OCI-LY1 (cell line): ENCODE data around the gene NMB.

Source experiments
- EZH2 ChIP-seq: fragments of 200-600 bp; sonication (generic), shearing (Covaris generic); IDR thresholded peaks from 2 replicates; pipeline ENCODE4 v1.8.0; 2017; ENCODE audit warnings: borderline replicate concordance, mixed run types, mild to moderate bottlenecking, antibody characterized with exemption, low read length, moderate library complexity, mixed read lengths
- TF ChIP-seq, protein P1 (sequence below): fragments of 200-600 bp; sonication (generic), shearing (Covaris generic); IDR thresholded peaks from 2 replicates; pipeline ENCODE4 v1.5.1; 2017; ENCODE audit warnings: mild to moderate bottlenecking, antibody characterized with exemption, low read length, moderate library complexity, mixed read lengths

DNA sequence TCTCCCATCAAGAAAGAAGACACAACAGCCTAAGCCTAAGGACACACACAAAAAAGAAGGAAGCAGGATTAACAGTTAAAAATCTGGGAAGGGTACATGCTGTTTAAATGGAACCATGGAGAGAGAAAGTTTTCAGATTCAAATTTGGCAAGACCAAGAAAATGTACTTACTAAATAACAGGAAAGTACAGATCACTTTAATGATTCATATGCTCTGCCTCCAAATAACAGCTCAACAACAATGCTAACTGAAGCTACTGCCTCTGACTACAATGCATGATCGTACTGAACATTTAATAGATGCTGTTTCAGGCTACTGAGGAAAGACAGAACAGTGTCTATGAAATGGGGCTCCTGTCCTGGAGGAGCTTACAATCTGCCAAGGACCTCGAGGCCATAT lies 8.4 kb upstream of the NMB start:
- no peak for TF ChIP-seq EZH2
- TF ChIP-seq, protein P1, sequence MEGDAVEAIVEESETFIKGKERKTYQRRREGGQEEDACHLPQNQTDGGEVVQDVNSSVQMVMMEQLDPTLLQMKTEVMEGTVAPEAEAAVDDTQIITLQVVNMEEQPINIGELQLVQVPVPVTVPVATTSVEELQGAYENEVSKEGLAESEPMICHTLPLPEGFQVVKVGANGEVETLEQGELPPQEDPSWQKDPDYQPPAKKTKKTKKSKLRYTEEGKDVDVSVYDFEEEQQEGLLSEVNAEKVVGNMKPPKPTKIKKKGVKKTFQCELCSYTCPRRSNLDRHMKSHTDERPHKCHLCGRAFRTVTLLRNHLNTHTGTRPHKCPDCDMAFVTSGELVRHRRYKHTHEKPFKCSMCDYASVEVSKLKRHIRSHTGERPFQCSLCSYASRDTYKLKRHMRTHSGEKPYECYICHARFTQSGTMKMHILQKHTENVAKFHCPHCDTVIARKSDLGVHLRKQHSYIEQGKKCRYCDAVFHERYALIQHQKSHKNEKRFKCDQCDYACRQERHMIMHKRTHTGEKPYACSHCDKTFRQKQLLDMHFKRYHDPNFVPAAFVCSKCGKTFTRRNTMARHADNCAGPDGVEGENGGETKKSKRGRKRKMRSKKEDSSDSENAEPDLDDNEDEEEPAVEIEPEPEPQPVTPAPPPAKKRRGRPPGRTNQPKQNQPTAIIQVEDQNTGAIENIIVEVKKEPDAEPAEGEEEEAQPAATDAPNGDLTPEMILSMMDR = no peak
